ENCODE data around the gene MNDA. TPM values are rescaled to one million over a fixed set of nuclear protein-coding genes. Genes with fewer than 3 reads are reported as not detected.

MNDA gene
- total and polyA plus RNA-seq, 10 of the 15 experiments (the other 5 are each of a cell fraction or from before 2014, with no cell fraction given) = 20.1 to 91.8 (median 38.0) TPM

GRCh38 chr1:158794247-158794646 is 36.9 kb upstream of the MNDA start:
- intact Hi-C loops (cut with micrococcal nuclease; ENCODE audit: unreplicated experiment) = no loop called here
- BruUV-seq (replicated peaks) = no TSS peak
- H3K36me3 ChIP-seq (ENCODE audit: control insufficient read depth in 2 of 2, insufficient read depth in 2 of 2, low read length in 1 of 2) = no peaks in the 10 kb centered on the region
- CTCF ChIA-PET = interaction anchor here (0.8 to 6.1 kb wide), 11 partner anchors 38 to 591 kb away, joined by 3 to 62 read pairs (median 4); no protein-coding TSS in a partner anchor
- 65% methylated on average over 6 of the region's 6 CpGs for WGBS (ENCODE audit: insufficient coverage, insufficient replicate concordance, low lambda C conversion rate, missing lambda C conversion rate)
- no peak; the same call in 2 of the 3 replicates for ATAC-seq
- FAIRE-seq = no peak
- DNase-seq (ENCODE audit: low read depth, low spot score) = no peak
- POLR2A ChIA-PET = no interaction called here
- H3K79me2 ChIP-seq (ENCODE audit: control insufficient read depth, insufficient read depth, low read length) = no peaks in the 10 kb centered on the region
- no peak overlapping the region; the same call in 1 of the 2 replicates for H2AFZ ChIP-seq (ENCODE audit: control insufficient read depth, low read depth, low read length)
- H4K20me1 ChIP-seq (ENCODE audit: control insufficient read depth, insufficient read depth) = no peaks in the 10 kb centered on the region
- no peak overlapping the region for H3K4me2 ChIP-seq (ENCODE audit: control insufficient read depth, insufficient read depth)
- RAD21 ChIA-PET (ENCODE audit: unreplicated experiment) = interaction anchor here (0.8 to 4.3 kb wide), 8 partner anchors 16 to 287 kb away, joined by 3 to 31 read pairs (median 4); partner anchors contain the start of gene MNDA
- H3K4me3 ChIP-seq = no peak overlapping the region
- in situ Hi-C loops (cut with MboI) = loop anchor here (5.0 kb wide), 1 partner anchor 203 kb away; no protein-coding TSS in a partner anchor
- no peak overlapping the region for H3K27ac ChIP-seq (ENCODE audit: control insufficient read depth, insufficient read depth)
- no peak overlapping the region for H3K9ac ChIP-seq (ENCODE audit: control insufficient read depth, insufficient read depth, low read length)
- SMC1A ChIA-PET (ENCODE audit: uncharacterized antibody, unreplicated experiment) = interaction anchor here (0.6 to 6.7 kb wide), 7 partner anchors 37 to 294 kb away, joined by 3 to 59 read pairs (median 5); partner anchors contain the start of gene MNDA
- H3K27me3 ChIP-seq (replicated peaks in 1 of 2; ENCODE audit: control insufficient read depth in 2 of 2, insufficient read depth in 2 of 2, low read length in 1 of 2) = no peaks in the 10 kb centered on the region; a peak in 1 of 4 replicates
- no peaks in the 10 kb centered on the region for H3K9me3 ChIP-seq (replicated peaks; ENCODE audit: control insufficient read depth, insufficient read depth, low read length)
- no peaks in the 10 kb centered on the region for H3K4me1 ChIP-seq (ENCODE audit: control insufficient read depth, insufficient read depth, low read length)
- TF ChIP-seq CEBPZ (IDR thresholded peaks at IDR 0.05; ENCODE audit: low read depth, low read length) (no peak), ELK1 (IDR thresholded peaks at IDR 0.05; ENCODE audit: low read depth, low read length) (no peak), ZNF687 (IDR thresholded peaks at IDR 0.05) (no peak), NBN (IDR thresholded peaks at IDR 0.05) (no peak), FOS (IDR thresholded peaks at IDR 0.05; ENCODE audit: borderline replicate concordance, extremely low read depth, insufficient read length) (no peak), EZH2 (IDR thresholded peaks at IDR 0.05; ENCODE audit: borderline replicate concordance, control insufficient read depth, low read depth, low read length) (no peak), BCLAF1 (IDR thresholded peaks at IDR 0.05) (no peak), ZSCAN29 (IDR thresholded peaks at IDR 0.05) (no peak), CHD1 (IDR thresholded peaks at IDR 0.05; ENCODE audit: low read depth, low read length) (no peak), CHD2 (IDR thresholded peaks at IDR 0.05; ENCODE audit: borderline replicate concordance, low read depth, low read length) (no peak), STAT1 (conservative IDR thresholded peaks at IDR 0.05) (no peak), ZNF274 (IDR thresholded peaks at IDR 0.05; ENCODE audit: insufficient read depth, insufficient read length) (no peak)
